NCI-H1105 treated with DMSO at 0.1 percent for 48 hours (cell line): ENCODE measurements around the gene BHLHA15.

Source experiments
- DNase-seq: peaks from one replicate; lab custom pipeline; 2025; lab: John Stamatoyannopoulos, UW

The BHLHA15 gene

DNA sequence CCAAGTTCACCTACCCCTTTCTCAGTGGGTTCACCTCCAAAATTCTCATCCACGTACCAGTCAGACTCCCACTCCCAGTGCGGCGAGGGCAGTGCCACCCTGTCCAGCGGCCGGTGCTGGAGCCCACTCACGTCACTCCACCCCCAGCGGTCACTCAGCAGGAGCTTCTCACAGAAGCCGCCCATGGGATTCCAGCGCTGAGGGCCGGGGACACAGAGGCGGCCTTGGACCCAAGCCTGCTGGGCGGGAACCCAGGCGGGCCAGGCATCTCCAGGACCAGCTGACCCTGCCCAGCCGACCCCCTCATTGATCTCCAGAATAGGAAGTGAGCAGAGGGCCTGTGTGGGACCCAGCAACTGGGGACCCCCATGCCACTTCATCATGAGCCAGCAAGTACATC lies 33.6 kb downstream of the BHLHA15 start:
- no peak for DNase-seq

DNA sequence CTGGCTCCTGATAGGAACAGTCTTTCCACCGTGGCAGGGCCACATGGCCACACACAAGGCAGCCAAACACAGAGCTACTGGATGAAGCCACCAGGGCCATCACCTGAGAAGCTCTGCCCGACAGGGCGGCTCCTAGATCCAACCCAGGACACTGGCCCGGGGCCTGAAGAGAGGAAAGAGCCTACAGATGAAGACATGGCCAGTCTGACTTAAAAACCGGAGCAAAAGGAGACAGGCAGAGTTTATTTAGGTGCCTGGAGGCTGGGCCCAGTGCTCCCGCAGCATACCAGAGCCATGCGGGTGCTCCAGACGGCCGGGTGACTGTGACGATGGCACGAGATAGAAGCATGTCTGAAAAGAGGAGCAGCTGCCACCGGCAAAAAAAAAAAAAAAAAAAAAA lies 36.9 kb downstream of the BHLHA15 start:
- no peak for DNase-seq

DNA sequence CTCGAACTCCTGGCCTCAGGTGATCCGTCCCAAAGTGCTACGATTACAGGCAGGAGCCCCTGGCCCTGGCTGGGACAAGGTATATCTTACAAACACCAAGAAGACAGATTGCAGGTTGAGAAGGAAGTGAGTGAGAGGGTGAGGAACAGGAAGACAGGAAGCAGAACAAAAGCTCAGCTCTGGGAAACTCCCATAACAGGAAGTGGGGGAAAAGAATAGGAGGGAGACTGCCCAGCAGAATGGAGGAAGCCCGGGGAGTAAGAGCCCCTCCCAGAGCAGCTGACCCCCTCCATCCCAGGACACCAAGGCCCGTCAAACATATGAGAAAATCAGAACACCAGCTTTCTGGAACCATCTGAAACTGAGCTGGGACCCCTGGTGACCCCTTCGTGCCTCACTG lies 37.9 kb downstream of the BHLHA15 start:
- DNase-seq: no peak

DNA sequence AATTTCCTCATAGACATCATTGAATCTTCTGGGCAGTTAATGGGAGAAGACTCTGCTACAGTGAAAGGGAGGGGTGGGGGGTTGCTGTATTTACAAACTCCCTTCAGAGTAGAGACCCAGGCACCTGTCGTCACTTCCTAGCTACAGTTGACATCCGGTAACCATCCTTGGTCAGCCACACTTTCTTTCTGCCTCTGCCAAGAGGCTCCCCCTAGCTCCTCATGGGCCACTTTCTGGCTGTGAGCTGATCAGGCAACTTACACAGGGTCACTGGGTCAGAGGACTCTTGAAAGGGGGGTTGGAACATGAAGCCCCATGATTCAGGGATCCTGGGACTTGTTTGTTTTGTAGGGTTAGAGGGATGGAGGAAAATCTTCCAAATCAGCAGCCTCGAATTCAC lies 39.5 kb downstream of the BHLHA15 start:
- DNase-seq: peak; percentile 18

DNA sequence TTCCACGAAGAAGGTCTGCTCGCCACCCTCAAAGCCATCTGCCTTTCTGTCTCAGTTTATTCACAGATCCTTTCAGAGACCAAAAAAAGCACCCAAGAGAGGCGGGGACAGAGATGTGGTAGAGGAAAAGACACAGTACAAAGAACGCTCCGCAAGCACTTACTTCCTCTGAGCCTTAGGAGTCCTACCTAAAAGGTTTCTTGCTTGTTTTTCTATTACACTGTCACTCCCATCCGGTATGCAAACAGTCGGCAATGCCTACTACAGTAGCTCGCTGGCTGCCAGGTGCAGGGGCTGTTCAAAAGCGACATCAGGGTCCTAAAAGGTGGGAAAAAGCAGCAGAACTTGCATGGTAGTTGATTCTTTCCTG lies 40.0 kb downstream of the BHLHA15 start:
- DNase-seq: no peak

DNA sequence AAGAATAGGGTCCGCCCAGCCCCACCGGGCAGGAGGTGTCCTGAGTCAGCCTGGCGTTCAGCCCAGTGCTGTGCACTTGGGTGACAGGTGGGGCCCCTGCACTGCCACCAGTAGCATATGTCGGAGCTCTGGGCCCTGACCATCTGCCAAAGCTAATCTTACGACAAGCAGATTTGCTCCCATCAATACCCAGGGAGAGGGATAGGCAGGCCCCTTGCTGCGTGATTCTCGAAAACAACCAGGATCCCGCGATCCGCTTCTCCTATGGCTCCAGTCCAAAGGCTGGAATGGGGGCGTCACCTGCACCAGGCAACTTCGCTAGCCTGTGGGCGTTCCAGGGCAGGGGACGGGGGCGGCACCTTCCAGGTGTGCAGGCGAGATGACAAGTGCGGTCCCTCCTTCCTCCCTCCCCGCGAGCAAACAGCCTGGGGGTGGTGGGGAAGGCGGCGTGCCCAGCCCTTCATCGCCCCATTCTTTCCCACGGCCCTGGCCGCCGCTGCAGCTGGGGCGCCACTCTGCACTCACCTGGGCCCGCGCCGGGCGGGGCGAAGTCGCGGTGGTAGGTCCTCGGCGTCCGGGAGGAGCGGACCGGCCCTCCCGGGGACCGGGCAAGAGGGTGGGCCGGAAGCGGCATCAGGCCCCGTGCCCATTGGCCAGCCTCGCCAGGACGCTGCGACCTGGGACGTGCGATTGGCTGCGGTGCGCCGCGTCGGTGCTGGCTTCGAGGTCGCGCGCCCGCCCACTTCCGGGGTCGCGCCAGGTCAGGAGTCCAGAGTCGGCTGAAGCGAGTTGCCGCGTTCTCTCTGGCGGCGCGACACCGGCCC lies 40.6 kb downstream of the BHLHA15 start, which contains the start of gene TECPR1:
Gene TECPR1, minus strand, starts transcription at position 632 of the 824 bp plus-strand sequence. CDS start 6,086 bp downstream, outside the sequence.
- DNase-seq: peak; percentile 89

DNA sequence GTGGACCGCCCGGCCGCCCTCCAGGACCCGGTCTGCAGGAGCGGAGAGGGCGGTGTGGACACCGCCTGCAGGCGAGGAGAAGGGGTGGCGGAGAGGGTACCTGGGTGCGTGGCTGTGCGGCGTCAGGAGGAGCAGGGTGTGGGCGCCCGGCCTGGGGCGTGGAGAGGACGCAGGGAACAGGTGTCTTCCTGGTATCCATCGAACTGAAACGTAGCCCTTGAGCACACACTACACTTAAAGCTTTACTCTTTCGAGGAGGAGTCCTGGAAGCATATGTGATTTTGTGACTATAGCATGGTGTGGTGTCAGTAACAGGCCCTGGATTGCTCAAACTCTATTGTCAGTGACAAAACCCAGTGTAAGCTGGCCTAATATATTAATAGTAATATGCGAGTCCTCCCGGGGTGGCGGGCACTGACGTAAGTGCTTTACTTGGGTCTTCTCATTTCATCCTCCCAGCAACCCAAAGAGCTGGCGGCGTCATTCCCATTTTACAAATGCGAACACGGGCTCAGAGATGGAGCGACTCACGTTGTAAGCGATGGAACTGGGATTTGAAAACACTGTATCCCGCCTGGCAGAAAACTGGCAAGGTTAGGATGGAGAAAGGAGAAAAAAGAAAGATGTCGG lies 41.3 kb downstream of the BHLHA15 start:
- DNase-seq: no peak

DNA sequence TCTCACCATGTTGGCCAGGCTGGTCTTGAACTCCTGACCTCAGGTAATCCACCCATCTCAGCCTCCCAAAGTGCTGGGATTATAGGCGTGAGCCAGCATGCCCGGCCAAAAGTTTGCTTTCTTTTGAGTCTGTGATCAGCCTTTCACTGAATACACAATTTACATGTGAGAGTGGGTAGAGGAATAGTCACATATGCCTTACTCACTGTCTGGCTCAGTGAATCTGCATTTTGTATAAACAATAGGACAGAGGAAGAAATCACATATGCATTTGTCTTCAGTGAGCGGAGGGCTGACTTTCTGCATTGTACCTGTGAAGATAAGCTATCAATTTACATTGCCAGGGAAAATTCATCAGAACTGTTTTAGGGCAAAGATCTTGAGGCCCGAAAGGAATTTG lies 43.3 kb downstream of the BHLHA15 start:
- no peak for DNase-seq

DNA sequence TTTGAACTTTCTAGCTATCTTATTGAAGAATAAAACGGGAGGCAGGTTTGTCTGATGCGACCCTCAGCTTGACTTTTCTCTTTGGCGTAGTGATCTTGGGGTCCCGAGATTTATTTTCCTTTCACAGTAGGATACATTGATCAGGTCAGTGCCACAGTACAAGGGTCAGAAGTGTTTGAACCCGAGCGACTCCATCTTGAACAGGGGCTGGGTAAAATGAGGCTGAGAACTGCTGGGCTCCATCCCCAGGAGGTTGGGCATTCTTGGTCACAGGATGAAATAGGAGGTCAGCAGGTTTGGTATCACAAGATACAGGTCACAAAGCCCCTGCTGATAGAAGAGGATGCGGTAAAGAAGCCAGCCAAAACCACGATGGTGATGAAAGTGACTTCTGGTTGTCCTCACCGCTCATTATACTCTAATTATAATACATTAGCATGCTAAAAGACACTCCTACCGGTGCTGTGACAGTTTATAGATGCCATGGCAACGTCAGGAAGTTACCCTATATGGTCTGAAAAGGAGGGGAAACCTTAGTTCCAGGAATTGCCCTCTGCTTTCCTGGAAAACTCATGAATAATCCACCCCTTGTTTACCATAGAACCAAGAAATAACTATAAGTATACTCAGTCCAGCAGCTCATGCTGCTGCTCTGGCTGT lies 43.8 kb downstream of the BHLHA15 start:
- DNase-seq: no peak

DNA sequence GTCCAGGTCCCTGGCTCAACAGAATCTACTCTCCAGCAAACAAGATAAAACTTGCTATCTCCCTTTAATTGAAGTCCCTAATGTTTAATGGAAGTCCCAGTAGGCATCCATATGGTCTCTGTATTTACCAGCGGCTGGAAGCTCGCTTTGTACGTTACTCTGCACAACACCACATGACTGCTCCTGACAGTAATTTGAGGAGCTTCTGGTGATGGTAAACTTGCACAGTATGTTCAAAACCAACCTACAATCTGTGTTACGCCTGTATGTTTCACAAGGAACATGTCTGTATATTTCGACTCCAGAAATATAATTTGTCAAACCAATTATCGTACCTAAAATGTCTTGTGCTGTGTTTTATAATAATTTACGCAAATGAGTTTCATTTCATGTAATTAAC lies 45.2 kb downstream of the BHLHA15 start:
- DNase-seq: no peak

DNA sequence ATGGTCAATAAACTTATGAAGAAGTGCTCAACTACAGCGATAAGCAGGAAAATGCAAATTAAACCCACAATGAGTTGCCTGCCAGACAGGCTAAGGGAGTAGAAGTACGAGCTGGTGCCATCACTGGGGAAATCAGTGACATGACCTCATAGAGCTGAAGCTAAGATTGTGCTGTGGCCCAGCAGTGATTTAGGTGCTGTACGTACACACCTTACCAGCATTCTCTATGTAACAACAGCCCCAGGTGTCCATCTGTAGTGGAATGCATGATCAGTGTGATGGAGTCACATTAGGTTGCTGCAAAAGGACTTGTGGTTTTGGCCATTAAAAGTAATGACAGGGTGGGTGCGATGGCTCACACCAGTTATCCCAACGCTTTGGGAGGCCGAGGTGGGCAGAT lies 46.5 kb downstream of the BHLHA15 start:
- DNase-seq: no peak
